Measurements from ENCODE around the gene UBE2R2.

- TF ChIP-seq POLR2A (IDR thresholded peaks at IDR 0.05; ENCODE audit: low read depth, low read length) (no peak), POLR2AphosphoS5 (IDR thresholded peaks at IDR 0.05; ENCODE audit: low read depth, low read length) (no peak)
Measured at GRCh38 chr9:33926746-33927485, 110.0 kb downstream of the UBE2R2 start.
